Ishikawa (cell line): Measurements from ENCODE around the gene EIF1AD.

Source experiments
- CEBPB ChIP-seq: IDR thresholded peaks from 2 replicates; pipeline ENCODE4 v1.6.1; 2012
- EP300 ChIP-seq: IDR thresholded peaks from 2 replicates; pipeline ENCODE4 v1.6.1; 2012; ENCODE audit warnings: borderline replicate concordance
- NFIC ChIP-seq: IDR thresholded peaks from 2 replicates; pipeline ENCODE4 v1.6.1; 2012
- TEAD4 ChIP-seq: IDR thresholded peaks from 2 replicates; pipeline ENCODE4 v1.6.1; 2012
- YY1 ChIP-seq: IDR thresholded peaks from 2 replicates; pipeline ENCODE4 v1.6.1; 2012; ENCODE audit warnings: low read depth

GRCh38 chr11:66051371-66051765 is 49.4 kb upstream of the EIF1AD start:
- no peak for TF ChIP-seq CEBPB
- no peak for TF ChIP-seq TEAD4
- TF ChIP-seq NFIC: no peak
- no peak for TF ChIP-seq YY1
- no peak for TF ChIP-seq EP300
